ENCODE results near the gene IQGAP2.
"Not testable (repeated sequence)": the region's sequence is repeated elsewhere in the genome, so short reads cannot be mapped to it uniquely, and the experiment has no call there.

The IQGAP2 gene

GRCh38 chr5:76674330-76675066 lies 271.4 kb downstream of the IQGAP2 start:
- DNase-seq, result no peak

DNA sequence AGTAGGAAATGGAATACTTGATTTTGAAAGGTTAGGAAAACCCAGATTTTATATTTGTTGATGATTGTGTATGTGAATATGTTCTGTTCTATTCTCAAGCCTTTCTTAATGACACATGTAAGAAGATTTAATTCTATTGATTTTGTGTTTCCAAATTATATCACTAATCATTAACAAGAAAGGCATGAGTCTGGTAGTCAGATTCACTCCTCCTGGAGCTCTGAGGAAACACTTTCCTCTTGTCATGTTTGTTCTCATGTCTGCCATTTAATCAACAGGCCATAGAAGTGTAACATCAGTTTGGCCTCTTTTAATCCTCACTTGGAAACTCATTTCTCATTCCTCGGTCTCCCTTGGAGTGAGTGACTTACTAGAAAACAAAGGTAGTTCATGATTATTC lies 272.3 kb downstream of the IQGAP2 start:
- DNase-seq, result no peak

DNA sequence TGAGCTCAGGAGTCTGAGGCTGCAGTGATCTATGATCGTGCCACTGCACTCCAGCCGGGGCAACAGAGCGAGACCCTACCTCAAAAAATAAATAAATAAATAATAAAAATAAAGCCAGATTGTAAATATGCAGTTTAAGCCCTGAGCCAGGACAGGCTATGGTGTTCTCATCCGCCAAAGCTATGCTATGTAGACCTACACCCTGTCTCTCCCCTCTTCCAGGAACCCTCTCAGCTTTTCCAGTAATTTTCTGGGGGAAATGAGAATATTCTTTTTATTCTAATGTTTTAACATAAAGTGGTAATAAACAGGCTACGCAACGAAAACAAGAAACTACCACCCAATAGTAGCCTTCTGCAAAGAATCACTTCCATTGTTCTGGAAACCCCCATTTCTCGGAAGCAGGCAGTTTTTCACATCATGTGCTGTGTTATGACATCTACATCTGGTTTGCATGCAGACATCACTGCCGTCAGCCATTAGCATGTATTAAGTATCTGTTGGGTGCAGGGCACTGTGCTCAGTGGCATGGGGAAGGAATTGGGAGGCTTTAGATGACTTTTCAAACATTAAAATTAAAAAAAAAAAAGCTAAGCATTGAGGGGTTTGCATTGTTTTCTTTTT lies 274.9 kb downstream of the IQGAP2 start:
- DNase-seq, result no peak

DNA sequence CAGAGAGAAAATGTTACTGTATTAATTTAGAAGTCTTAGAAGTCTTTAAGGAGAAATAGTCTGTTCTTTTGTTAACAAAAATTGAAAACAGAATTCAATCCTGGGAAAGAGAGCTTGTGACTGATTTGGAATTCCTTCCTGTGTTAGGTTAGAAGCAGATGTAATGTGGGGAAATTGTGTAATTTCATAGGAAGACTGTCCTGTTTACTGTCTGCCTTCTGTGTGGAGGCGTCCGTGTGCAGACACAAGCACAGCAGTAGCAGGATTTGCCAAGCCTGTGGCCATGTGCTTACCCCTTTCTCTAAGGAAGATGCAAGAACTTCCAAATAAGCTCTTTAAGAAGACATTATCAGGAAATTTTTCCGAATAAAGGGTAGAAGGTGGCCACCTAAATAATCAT lies 276.1 kb downstream of the IQGAP2 start:
- no peak for DNase-seq

- not testable (repeated sequence) for DNase-seq
Measured at GRCh38 chr5:76680826-76681225, 277.7 kb downstream of the IQGAP2 start.

DNA sequence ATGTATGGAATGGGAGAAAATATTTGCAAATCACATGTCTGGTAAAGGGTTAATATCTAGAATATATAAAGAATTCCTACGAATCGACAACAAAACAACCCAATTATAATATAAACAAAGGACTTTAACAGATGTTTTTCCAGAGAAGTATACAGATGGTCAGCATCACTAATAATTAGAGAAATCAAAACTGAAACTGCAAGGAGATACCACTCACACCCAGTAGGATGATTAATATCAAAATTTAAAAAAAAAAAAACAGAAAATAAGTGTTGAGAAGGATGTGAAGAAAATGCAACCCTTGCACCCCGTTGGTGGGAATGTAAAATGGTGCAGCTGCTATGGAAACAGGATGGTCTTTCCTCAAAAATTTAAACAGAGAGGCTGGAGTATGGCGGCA lies 278.2 kb downstream of the IQGAP2 start:
- DNase-seq, result no peak

DNA sequence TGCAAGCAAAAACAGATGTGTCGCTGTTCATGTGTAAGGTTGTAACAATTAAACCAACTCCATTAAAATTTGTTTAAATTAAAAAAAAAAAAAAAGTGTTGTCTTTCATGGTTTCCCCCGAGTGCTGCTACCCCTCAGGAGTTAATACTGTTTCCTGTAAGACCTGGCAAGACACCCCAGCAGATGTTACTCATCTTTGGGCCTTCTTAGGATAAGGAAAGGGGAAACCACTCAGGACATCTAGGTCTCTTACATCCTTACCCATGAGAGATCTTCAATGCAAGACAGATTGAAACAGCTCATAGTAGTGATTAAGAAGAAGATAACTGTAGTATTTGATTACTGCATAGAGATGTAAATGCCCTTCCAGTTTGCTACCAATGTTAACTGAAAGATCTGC lies 279.3 kb downstream of the IQGAP2 start:
- no peak for DNase-seq

DNA sequence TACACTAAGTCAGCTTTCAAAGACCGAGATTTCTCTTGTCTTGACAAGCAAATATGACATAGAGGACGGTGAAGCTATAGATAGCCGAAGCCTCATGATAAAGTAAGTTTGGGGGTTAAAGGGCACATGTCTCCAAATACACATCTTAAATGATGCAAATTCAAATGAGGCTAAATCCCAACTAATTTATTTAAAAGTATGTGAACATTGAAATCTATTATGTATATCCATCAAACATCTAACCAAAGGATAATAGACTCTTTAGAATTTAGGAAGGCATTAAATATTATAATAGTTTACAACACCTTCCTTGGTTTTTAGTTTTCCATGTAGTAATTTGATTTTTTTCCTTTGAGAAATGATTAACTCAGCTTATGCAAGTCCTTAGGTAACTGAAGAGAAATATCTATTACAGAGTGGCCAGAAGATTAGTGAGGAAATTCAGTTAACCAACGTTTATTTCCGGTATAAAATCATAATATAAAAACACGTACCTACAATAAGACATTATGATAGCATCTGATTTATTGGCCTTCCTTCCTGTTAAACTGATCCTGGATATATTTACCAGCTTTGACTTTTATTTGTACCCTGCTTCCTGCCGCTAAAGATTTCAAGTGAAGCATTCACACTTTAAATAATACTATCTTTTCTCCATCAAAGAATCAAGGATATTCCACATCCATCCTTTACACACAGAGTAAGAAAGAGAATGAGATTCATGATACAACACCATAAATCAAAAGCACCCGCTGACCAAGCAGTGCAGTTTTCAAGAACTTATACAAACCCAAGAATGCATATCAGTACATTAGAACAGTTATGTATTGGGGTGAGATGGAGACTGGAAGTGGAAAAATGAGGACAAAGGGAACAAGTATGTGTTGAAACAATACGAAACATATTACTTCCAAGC lies 281.0 kb downstream of the IQGAP2 start:
- no peak for DNase-seq

GRCh38 chr5:76684756-76685519 lies 281.9 kb downstream of the IQGAP2 start:
- DNase-seq, result peak; percentile 53

DNA sequence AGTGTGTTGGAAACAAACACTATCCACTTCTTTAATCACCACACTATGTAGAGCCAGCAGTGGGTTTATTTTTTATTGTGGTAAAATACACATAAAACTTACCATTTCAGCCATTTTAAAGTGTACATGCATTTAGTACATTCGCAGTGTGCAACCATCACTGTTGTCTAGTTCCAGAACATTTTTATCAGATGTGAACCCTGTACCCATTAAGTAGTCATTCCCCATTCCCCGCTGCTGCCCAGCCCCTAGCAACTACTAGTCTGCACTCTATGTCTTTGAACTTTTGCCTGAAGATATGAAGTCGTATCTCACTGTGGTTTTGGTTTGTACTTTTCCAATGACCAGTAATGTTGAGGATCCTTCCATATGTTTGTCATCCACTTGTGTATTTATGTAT lies 282.6 kb downstream of the IQGAP2 start:
- no peak for DNase-seq

- no peak for DNase-seq
Measured at GRCh38 chr5:76688212-76688611, 285.1 kb downstream of the IQGAP2 start.

DNA sequence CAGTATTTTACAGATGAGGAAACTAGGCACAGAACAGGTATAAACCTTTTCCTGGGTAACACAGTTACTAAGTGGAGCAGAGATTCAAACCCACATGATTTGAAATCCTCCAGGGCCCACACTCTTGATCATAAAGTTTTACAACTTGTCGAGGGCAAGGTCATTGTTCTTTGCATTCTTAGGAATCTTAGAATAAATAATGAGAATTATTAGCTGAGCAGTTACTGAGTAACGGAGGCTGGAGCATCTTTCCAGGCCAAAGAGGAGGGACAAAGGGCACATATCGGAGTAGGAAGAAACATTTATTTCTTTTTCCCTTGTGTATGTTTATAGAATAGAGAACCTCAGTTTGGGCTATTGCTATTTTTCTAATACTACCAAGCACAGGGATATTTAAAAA lies 285.8 kb downstream of the IQGAP2 start:
- no peak for DNase-seq

DNA sequence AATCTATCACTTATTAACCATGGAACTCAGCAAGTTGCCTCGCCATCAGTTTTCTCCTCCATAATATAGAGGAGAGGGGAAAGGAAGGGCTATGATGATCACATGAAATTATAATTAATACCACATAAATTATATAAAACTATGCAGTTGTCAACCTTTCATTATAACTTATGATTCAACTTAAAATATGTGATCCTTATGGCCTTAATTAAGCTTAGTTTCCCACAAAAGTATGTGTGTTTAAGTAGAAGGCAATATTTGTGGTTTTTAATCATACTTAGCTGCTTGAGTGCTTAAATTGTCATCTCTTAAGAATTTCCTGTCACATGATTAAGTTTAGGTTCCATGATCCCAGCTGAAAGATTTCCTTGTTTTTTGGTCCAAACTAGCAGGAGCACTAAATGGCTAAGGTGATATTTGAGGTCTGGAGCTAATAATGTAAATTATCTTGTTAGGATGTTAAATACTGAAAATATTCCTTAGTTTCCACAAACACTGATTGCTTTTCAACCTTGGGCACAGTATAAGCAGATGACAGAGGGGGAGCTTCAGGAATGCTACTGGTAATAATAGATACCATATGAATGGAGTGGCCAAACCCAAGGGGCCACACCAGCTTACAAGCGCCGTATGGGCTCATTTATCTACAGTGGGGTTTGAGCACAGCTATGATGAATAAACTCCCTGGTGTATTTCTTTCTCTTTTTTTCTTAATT lies 286.4 kb downstream of the IQGAP2 start:
- DNase-seq, result peak; percentile 5

- DNase-seq, result no peak
Measured at GRCh38 chr5:76690037-76690679, 287.1 kb downstream of the IQGAP2 start.

DNA sequence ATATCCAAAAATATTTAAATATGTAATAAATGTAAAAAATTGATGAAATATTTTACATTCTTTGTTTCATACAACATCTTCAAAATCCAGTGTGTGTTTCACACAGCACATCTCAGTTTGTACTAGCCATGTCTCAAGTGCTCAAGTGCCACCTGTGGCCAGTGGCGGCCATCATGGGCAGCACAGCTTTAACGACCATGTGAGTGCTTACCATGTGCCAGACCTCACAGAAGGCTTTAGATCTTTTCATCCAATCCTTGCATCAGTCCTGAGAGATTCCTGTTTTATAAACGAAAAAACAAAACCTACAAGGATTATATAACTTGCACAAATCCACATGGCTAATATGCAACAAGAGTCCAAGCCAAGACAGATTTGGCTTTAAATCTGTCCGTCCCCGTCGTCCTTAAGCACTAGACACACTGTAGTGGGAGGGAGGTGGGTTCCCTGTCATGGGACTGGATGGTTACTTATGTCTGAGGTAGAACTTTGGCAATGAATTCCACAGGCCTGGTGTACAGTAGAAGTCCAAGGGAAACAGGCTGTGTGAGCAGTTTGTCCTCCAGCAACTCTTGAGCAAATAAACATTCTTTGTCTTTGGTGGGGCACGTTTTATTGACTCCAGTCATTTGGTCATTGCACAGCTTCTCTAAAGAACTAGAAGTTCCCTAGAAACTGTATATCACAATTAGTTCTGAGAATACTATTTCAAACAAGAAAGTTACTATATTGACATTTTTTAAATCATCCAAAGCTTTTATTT lies 287.8 kb downstream of the IQGAP2 start:
- DNase-seq, result peak; percentile 17

DNA sequence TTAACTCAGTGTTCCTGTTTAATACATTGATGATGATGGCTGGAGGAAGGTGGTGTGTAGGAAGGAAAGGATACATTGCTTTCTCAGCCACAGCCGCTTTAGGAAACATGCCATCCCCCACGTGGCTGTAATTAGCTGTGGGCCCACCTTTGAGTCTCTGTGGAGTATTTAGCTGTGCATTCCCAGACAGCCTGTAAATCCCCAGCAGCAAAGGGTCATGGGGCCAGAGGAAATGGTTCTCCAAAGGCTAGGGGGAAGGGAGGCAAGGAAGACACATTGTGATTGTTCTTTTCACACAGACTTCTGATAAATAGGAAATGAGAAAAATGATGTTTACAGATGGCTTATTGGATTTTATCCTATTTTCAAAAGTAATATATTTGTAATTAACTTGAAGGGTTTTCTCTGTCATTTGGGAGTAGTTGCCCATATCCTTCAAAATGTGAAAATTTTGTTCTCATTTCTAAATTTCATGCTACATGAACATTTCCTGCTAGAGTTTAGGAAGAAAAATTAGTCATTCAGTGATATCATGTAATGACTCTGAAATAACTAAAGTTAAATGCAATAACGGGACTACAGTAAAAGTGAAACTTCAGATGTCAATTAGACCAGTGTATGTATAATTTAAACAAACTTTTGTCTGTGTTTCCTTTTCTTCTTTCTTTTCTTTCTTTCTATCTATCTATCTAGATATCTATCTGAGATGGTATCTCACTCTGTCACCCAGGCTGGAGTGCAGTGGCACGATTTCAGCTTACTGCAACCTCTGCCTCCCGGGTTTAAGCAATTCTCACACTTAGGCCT lies 288.6 kb downstream of the IQGAP2 start:
- DNase-seq, result no peak

DNA sequence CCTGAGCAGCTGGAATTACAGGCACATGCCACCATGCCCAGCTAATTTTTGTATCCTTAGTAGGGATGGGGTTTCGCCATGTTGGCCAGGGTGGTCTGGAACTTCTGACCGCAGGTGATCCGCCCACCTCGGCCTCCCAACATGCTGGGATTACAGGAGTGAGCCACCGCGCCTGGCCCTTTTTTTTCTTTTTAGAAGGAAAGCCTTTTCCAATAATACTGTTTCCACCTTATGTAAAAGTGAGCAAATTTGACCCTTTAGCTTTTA lies 289.1 kb downstream of the IQGAP2 start:
- no peak for DNase-seq

- no peak for DNase-seq
Measured at GRCh38 chr5:76692651-76693050, 289.6 kb downstream of the IQGAP2 start.

DNA sequence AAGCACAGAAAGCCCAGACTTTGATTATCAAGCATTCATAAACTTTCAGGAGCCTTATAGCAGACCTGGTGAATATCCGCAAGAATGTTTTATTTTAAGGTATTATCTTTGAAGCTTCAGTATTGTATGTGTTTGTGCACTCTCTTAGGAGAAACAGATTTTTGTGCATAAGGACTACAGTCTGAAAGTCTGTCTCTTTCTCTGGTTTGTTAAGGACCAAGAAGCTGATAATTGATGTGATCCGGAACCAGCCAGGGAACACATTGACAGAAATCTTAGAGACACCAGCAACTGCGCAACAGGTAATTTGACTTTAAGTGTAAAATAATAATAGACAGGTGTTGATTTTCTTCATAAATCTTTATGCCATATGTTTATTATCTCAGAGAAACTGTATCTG lies 290.1 kb downstream of the IQGAP2 start:
- DNase-seq, result no peak

GRCh38 chr5:76694317-76694716 lies 291.2 kb downstream of the IQGAP2 start:
- DNase-seq, result no peak
